K562 (cell line): ENCODE data around the gene LHPP. TPM values are rescaled to one million over a fixed set of nuclear protein-coding genes. Genes with fewer than 3 reads are reported as not detected.

Experiments used
- ATF6 ChIP-seq: sonication (generic); formaldehyde crosslinking; IDR thresholded peaks from 2 replicates; pipeline ENCODE4 v1.4.0; 2020; ENCODE audit warnings: mild to moderate bottlenecking, missing genetic modification reagents
- CBFA2T2 ChIP-seq: fragments of 450-650 bp; conservative IDR thresholded peaks from 2 replicates; pipeline ENCODE4 v1.6.1; 2017; ENCODE audit warnings: mild to moderate bottlenecking
- CEBPG ChIP-seq, 3 experiments: fragments of 200-800 bp in 1 of 3; sonication (Bioruptor generic) in 1 of 3; sonication (generic) in 1 of 3; formaldehyde crosslinking in 1 of 3; IDR thresholded peaks in 2 of 3; conservative IDR thresholded peaks in 1 of 3; 2 replicates each; pipeline versions ENCODE4 v1.6.1 to v1.8.0; 2016 to 2022; ENCODE audit warnings: missing compliant biosample characterization in 2 of 3, missing genetic modification characterization in 2 of 3, mild to moderate bottlenecking in 1 of 3, missing genetic modification reagents in 1 of 3
- FOXM1 ChIP-seq, 2 experiments: fragments of 450-650 bp in 1 of 2; sonication (generic) in 1 of 2; formaldehyde crosslinking in 1 of 2; IDR thresholded peaks; 2 replicates each; pipeline versions ENCODE4 v1.6.1 to v1.9.0; 2017 to 2022; ENCODE audit warnings: low read depth in 2 of 2, mild to moderate bottlenecking in 2 of 2, missing genetic modification reagents in 1 of 2, moderate library complexity in 1 of 2
- GABPB1 ChIP-seq: sonication (generic); formaldehyde crosslinking; IDR thresholded peaks from 2 replicates; pipeline ENCODE4 v1.8.0; 2022; ENCODE audit warnings: mild to moderate bottlenecking, missing genetic modification reagents
- KAT7 ChIP-seq: sonication (generic); formaldehyde crosslinking; IDR thresholded peaks from 2 replicates; pipeline ENCODE4 v1.8.0; 2022; ENCODE audit warnings: missing genetic modification reagents, mild to moderate bottlenecking, borderline replicate concordance
- RERE ChIP-seq: sonication (generic); formaldehyde crosslinking; IDR thresholded peaks from 2 replicates; pipeline ENCODE4 v1.8.0; 2023; ENCODE audit warnings: missing genetic modification reagents, mild to moderate bottlenecking, borderline replicate concordance
- RHOXF2B ChIP-seq: fragments of 250-450 bp; sonication (Bioruptor Pico); conservative IDR thresholded peaks from 2 replicates; pipeline ENCODE4 v1.5.1; 2021
- SMARCA4 ChIP-seq: fragments of 450-650 bp; IDR thresholded peaks from 2 replicates; pipeline ENCODE4 v1.6.1; 2016
- SMARCB1 ChIP-seq: IDR thresholded peaks from 2 replicates; pipeline ENCODE4 v1.6.1; 2011; ENCODE audit warnings: improper control_type of control experiment, low read depth; ENCODE audit not compliant: insufficient read length
- STAT5B ChIP-seq: fragments of 250-450 bp; sonication (Bioruptor Pico); IDR thresholded peaks from 2 replicates; pipeline ENCODE4 v1.8.0; 2021; ENCODE audit warnings: mild to moderate bottlenecking, inconsistent platforms
- TRIM28 ChIP-seq: fragments of 450-650 bp; IDR thresholded peaks from 2 replicates; pipeline ENCODE4 v1.6.1; 2017
- ZBTB1 ChIP-seq: sonication (generic); formaldehyde crosslinking; IDR thresholded peaks from 2 replicates; pipeline ENCODE4 v1.8.1; 2023; ENCODE audit warnings: missing genetic modification reagents, low read depth, mild to moderate bottlenecking, borderline replicate concordance
- ZSCAN32 ChIP-seq: fragments of 450-650 bp; formaldehyde crosslinking; IDR thresholded peaks from 2 replicates; pipeline ENCODE4 v1.4.0; 2020; ENCODE audit warnings: mild to moderate bottlenecking, moderate library complexity
- polyA plus RNA-seq, 8 experiments: library from polyadenylated mRNA; depleted of rRNA in 4 of 8; stranded (reverse) in 5 of 8; unstranded in 3 of 8; fragments of >200 nt; fragmentation: Nextera tagmentation in 2 of 8; fragmentation: Illumina TruSeq in 1 of 8; extraction: Ambion mirVana in 2 of 8; extraction: Trizol in 1 of 8; gene quantifications; 2 replicates each; pipeline versions ENCODE4 v1.2.1 to v1.2.3, GENCODE V29; 2011 to 2014; ENCODE audit warnings: inconsistent platforms in 1 of 8, missing spikeins in 1 of 8
- total RNA-seq, 7 experiments: library from RNA; depleted of rRNA in 6 of 7; stranded (reverse); fragments of >200 nt in 6 of 7; fragmentation: Illumina TruSeq in 2 of 7; extraction: Trizol in 2 of 7; gene quantifications; 2 replicates each; pipeline versions ENCODE4 v1.2.1 to v1.2.3, GENCODE V29; 2011 to 2021; ENCODE audit warnings: low replicate concordance in 1 of 7
- TF ChIP-seq, protein P1 (sequence below), 2 experiments: fragments of 450-650 bp; conservative IDR thresholded peaks; 2 replicates each; pipeline ENCODE4 v1.6.1; 2017; ENCODE audit warnings: mild to moderate bottlenecking in 2 of 2, moderate library complexity in 2 of 2
- TF ChIP-seq, protein P2 (sequence below): fragments of 450-650 bp; formaldehyde crosslinking; IDR thresholded peaks from 2 replicates; pipeline ENCODE4 v1.4.0; 2020; ENCODE audit warnings: mild to moderate bottlenecking, mixed read lengths

LHPP gene
- total and polyA plus RNA-seq, 9 of the 15 experiments (the other 6 are each of a cell fraction or from before 2014, with no cell fraction given), result 0.34 to 7.4 (median 3.0) TPM

GRCh38 chr10:124418726-124419501 is 42.7 kb upstream of the LHPP start, which contains the start of gene OAT (continued):
- TF ChIP-seq SMARCB1 (no peak), TRIM28 (no peak), CEBPG (CRISPR knock-in tag; IDR thresholded peaks at IDR 0.05) (no peak), CEBPG (tag; conservative IDR thresholded peaks at IDR 0.05 in 1 of 2, IDR thresholded peaks at IDR 0.05 in 1 of 2) (no peak), RERE (no peak), CBFA2T2 (no peak), SMARCA4 (no peak), ATF6 (CRISPR knock-in tag) (no peak), FOXM1 (IDR thresholded peaks at IDR 0.05; ENCODE audit: low read depth) (no peak), FOXM1 (CRISPR knock-in tag; IDR thresholded peaks at IDR 0.05; ENCODE audit: low read depth) (no peak), ZSCAN32 (no peak), ZBTB1 (CRISPR knock-in tag) (no peak), RHOXF2B (CRISPR knock-in tag) (no peak), KAT7 (CRISPR knock-in tag) (no peak), STAT5B (CRISPR knock-in tag) (no peak), GABPB1 (CRISPR knock-in tag) (no peak)
- TF ChIP-seq, protein P1, sequence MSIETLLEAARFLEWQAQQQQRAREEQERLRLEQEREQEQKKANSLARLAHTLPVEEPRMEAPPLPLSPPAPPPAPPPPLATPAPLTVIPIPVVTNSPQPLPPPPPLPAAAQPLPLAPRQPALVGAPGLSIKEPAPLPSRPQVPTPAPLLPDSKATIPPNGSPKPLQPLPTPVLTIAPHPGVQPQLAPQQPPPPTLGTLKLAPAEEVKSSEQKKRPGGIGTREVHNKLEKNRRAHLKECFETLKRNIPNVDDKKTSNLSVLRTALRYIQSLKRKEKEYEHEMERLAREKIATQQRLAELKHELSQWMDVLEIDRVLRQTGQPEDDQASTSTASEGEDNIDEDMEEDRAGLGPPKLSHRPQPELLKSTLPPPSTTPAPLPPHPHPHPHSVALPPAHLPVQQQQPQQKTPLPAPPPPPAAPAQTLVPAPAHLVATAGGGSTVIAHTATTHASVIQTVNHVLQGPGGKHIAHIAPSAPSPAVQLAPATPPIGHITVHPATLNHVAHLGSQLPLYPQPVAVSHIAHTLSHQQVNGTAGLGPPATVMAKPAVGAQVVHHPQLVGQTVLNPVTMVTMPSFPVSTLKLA (conservative IDR thresholded peaks at IDR 0.05), result peak; percentile 79 to 88
- TF ChIP-seq, protein P2, sequence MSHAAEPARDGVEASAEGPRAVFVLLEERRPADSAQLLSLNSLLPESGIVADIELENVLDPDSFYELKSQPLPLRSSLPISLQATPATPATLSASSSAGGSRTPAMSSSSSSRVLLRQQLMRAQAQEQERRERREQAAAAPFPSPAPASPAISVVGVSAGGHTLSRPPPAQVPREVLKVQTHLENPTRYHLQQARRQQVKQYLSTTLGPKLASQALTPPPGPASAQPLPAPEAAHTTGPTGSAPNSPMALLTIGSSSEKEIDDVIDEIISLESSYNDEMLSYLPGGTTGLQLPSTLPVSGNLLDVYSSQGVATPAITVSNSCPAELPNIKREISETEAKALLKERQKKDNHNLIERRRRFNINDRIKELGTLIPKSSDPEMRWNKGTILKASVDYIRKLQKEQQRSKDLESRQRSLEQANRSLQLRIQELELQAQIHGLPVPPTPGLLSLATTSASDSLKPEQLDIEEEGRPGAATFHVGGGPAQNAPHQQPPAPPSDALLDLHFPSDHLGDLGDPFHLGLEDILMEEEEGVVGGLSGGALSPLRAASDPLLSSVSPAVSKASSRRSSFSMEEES (CRISPR knock-in tag), result no peak
